Neural progenitor cell (in vitro differentiated cells): ENCODE data around the gene PHF23.

ENCODE experiments used
- CTCF ChIP-seq: fragments of 200-600 bp; sonication (generic); IDR thresholded peaks from 2 replicates; pipeline ENCODE4 v1.5.1; 2017; ENCODE audit warnings: antibody characterized with exemption, mild to moderate bottlenecking
- EZH2 ChIP-seq: fragments of 200-600 bp; sonication (generic); IDR thresholded peaks from 2 replicates; pipeline ENCODE4 v1.6.1; 2017; ENCODE audit warnings: antibody characterized with exemption, mild to moderate bottlenecking, moderate library complexity
- EZH2phosphoT487 ChIP-seq: fragments of 200-600 bp; sonication (generic); IDR thresholded peaks from 2 replicates; pipeline ENCODE4 v1.6.1; 2017; ENCODE audit warnings: antibody characterized with exemption

- TF ChIP-seq CTCF (no peak), EZH2phosphoT487 (no peak), EZH2 (no peak)
Measured at GRCh38 chr17:7248796-7249195, 9.5 kb upstream of the PHF23 start.
